ENCODE measurements around the gene TPM1.

Gene TPM1

GRCh38 chr15:63044077-63044644, 1.6 kb downstream of the TPM1 start:
- Histone ChIP-seq H3K36me3 (ENCODE audit: control insufficient read depth, low read depth, low read length) (peaks cover 33% of the 10 kb centered on the region), H3K9ac (ENCODE audit: low read length) (peak overlapping the region; percentile 82), H3K9me3 (ENCODE audit: control insufficient read depth, low read depth, low read length) (no peaks in the 10 kb centered on the region), H3K4me1 (ENCODE audit: control insufficient read depth, low read depth, low read length) (peaks cover 47% of the 10 kb centered on the region), H3K27ac (ENCODE audit: low read length) (no peak overlapping the region), H3K4me3 (ENCODE audit: low read length) (peak overlapping the region; percentile 97), H3K27me3 (ENCODE audit: control insufficient read depth, insufficient read depth, low read length) (peaks cover 17% of the 10 kb centered on the region)

GRCh38 chr15:63044645-63045464, 2.3 kb downstream of the TPM1 start:
- peak overlapping the region; percentile 4 for H3K27ac ChIP-seq (ENCODE audit: low read length)
- no peaks in the 10 kb centered on the region for H3K9me3 ChIP-seq (ENCODE audit: control insufficient read depth, low read depth, low read length)
- H3K9ac ChIP-seq (ENCODE audit: low read length): peak overlapping the region; percentile 82
- H3K36me3 ChIP-seq (ENCODE audit: control insufficient read depth, low read depth, low read length): peaks cover 37% of the 10 kb centered on the region
- peaks cover 17% of the 10 kb centered on the region for H3K27me3 ChIP-seq (ENCODE audit: control insufficient read depth, insufficient read depth, low read length)
- H3K4me3 ChIP-seq (ENCODE audit: low read length): peak overlapping the region; percentile 97
- H3K4me1 ChIP-seq (ENCODE audit: control insufficient read depth, low read depth, low read length): peaks cover 52% of the 10 kb centered on the region

GRCh38 chr15:63045465-63045840, 2.9 kb downstream of the TPM1 start:
- Histone ChIP-seq H3K27ac (ENCODE audit: low read length) (peak overlapping the region; percentile 4), H3K27me3 (ENCODE audit: control insufficient read depth, insufficient read depth, low read length) (peaks cover 14% of the 10 kb centered on the region), H3K36me3 (ENCODE audit: control insufficient read depth, low read depth, low read length) (peaks cover 43% of the 10 kb centered on the region), H3K4me1 (ENCODE audit: control insufficient read depth, low read depth, low read length) (peaks cover 49% of the 10 kb centered on the region), H3K4me3 (ENCODE audit: low read length) (peak overlapping the region; percentile 97), H3K9me3 (ENCODE audit: control insufficient read depth, low read depth, low read length) (no peaks in the 10 kb centered on the region), H3K9ac (ENCODE audit: low read length) (peak overlapping the region; percentile 44)

GRCh38 chr15:63045879-63046278, 3.3 kb downstream of the TPM1 start:
- H3K4me1 ChIP-seq (ENCODE audit: control insufficient read depth, low read depth, low read length): peaks cover 47% of the 10 kb centered on the region
- no peaks in the 10 kb centered on the region for H3K9me3 ChIP-seq (ENCODE audit: control insufficient read depth, low read depth, low read length)
- H3K36me3 ChIP-seq (ENCODE audit: control insufficient read depth, low read depth, low read length): peaks cover 47% of the 10 kb centered on the region
- peak overlapping the region; percentile 97 for H3K4me3 ChIP-seq (ENCODE audit: low read length)
- peaks cover 10% of the 10 kb centered on the region for H3K27me3 ChIP-seq (ENCODE audit: control insufficient read depth, insufficient read depth, low read length)
- H3K9ac ChIP-seq (ENCODE audit: low read length): no peak overlapping the region
- no peak overlapping the region for H3K27ac ChIP-seq (ENCODE audit: low read length)

- Histone ChIP-seq H3K4me3 (ENCODE audit: low read length) (peak overlapping the region; percentile 97), H3K27ac (ENCODE audit: low read length) (no peak overlapping the region), H3K9ac (ENCODE audit: low read length) (peak overlapping the region; percentile 30), H3K4me1 (ENCODE audit: control insufficient read depth, low read depth, low read length) (peaks cover 45% of the 10 kb centered on the region), H3K27me3 (ENCODE audit: control insufficient read depth, insufficient read depth, low read length) (no peaks in the 10 kb centered on the region), H3K36me3 (ENCODE audit: control insufficient read depth, low read depth, low read length) (peaks cover 58% of the 10 kb centered on the region), H3K9me3 (ENCODE audit: control insufficient read depth, low read depth, low read length) (no peaks in the 10 kb centered on the region)
Observed at GRCh38 chr15:63046917-63047760, 4.6 kb downstream of the TPM1 start.

- peak overlapping the region; percentile 97 for H3K4me3 ChIP-seq (ENCODE audit: low read length)
- H3K9ac ChIP-seq (ENCODE audit: low read length): peak overlapping the region; percentile 30
- no peaks in the 10 kb centered on the region for H3K9me3 ChIP-seq (ENCODE audit: control insufficient read depth, low read depth, low read length)
- peaks cover 45% of the 10 kb centered on the region for H3K4me1 ChIP-seq (ENCODE audit: control insufficient read depth, low read depth, low read length)
- H3K27ac ChIP-seq (ENCODE audit: low read length): no peak overlapping the region
- no peaks in the 10 kb centered on the region for H3K27me3 ChIP-seq (ENCODE audit: control insufficient read depth, insufficient read depth, low read length)
- peaks cover 61% of the 10 kb centered on the region for H3K36me3 ChIP-seq (ENCODE audit: control insufficient read depth, low read depth, low read length)
Observed at GRCh38 chr15:63047792-63048114, 5.2 kb downstream of the TPM1 start.

GRCh38 chr15:63048115-63048775, 5.7 kb downstream of the TPM1 start:
- H3K4me3 ChIP-seq (ENCODE audit: low read length): peak overlapping the region; percentile 97
- H3K9ac ChIP-seq (ENCODE audit: low read length): peak overlapping the region; percentile 41
- no peaks in the 10 kb centered on the region for H3K27me3 ChIP-seq (ENCODE audit: control insufficient read depth, insufficient read depth, low read length)
- no peak overlapping the region for H3K27ac ChIP-seq (ENCODE audit: low read length)
- H3K9me3 ChIP-seq (ENCODE audit: control insufficient read depth, low read depth, low read length): no peaks in the 10 kb centered on the region
- peaks cover 65% of the 10 kb centered on the region for H3K36me3 ChIP-seq (ENCODE audit: control insufficient read depth, low read depth, low read length)
- H3K4me1 ChIP-seq (ENCODE audit: control insufficient read depth, low read depth, low read length): peaks cover 45% of the 10 kb centered on the region

GRCh38 chr15:63048776-63049665, 6.5 kb downstream of the TPM1 start:
- H3K27ac ChIP-seq (ENCODE audit: low read length): no peak overlapping the region
- H3K9ac ChIP-seq (ENCODE audit: low read length): peak overlapping the region; percentile 41
- peaks cover 66% of the 10 kb centered on the region for H3K36me3 ChIP-seq (ENCODE audit: control insufficient read depth, low read depth, low read length)
- H3K4me3 ChIP-seq (ENCODE audit: low read length): peak overlapping the region; percentile 97
- H3K9me3 ChIP-seq (ENCODE audit: control insufficient read depth, low read depth, low read length): no peaks in the 10 kb centered on the region
- no peaks in the 10 kb centered on the region for H3K27me3 ChIP-seq (ENCODE audit: control insufficient read depth, insufficient read depth, low read length)
- peaks cover 45% of the 10 kb centered on the region for H3K4me1 ChIP-seq (ENCODE audit: control insufficient read depth, low read depth, low read length)

- H3K9ac ChIP-seq (ENCODE audit: low read length): no peak overlapping the region
- H3K36me3 ChIP-seq (ENCODE audit: control insufficient read depth, low read depth, low read length): peaks cover 67% of the 10 kb centered on the region
- H3K4me3 ChIP-seq (ENCODE audit: low read length): peak overlapping the region; percentile 97
- H3K4me1 ChIP-seq (ENCODE audit: control insufficient read depth, low read depth, low read length): peaks cover 44% of the 10 kb centered on the region
- no peak overlapping the region for H3K27ac ChIP-seq (ENCODE audit: low read length)
- no peaks in the 10 kb centered on the region for H3K9me3 ChIP-seq (ENCODE audit: control insufficient read depth, low read depth, low read length)
- H3K27me3 ChIP-seq (ENCODE audit: control insufficient read depth, insufficient read depth, low read length): no peaks in the 10 kb centered on the region
Observed at GRCh38 chr15:63049783-63050371, 7.3 kb downstream of the TPM1 start.

- Histone ChIP-seq H3K27ac (ENCODE audit: low read length) (no peak overlapping the region), H3K9ac (ENCODE audit: low read length) (no peak overlapping the region), H3K27me3 (ENCODE audit: control insufficient read depth, insufficient read depth, low read length) (no peaks in the 10 kb centered on the region), H3K4me1 (ENCODE audit: control insufficient read depth, low read depth, low read length) (peaks cover 35% of the 10 kb centered on the region), H3K9me3 (ENCODE audit: control insufficient read depth, low read depth, low read length) (no peaks in the 10 kb centered on the region), H3K36me3 (ENCODE audit: control insufficient read depth, low read depth, low read length) (peaks cover 67% of the 10 kb centered on the region), H3K4me3 (ENCODE audit: low read length) (no peak overlapping the region)
Observed at GRCh38 chr15:63050731-63051155, 8.2 kb downstream of the TPM1 start.
